ENCODE measurements around the gene MOK.

MOK gene

GRCh38 chr14:102201776-102202175 lies 103.2 kb downstream of the MOK start:
- no peak for DNase-seq

GRCh38 chr14:102201353-102201738 lies 103.6 kb downstream of the MOK start:
- DNase-seq: peak; percentile 22

- no peak for DNase-seq
Measured at GRCh38 chr14:102200690-102201352, 104.1 kb downstream of the MOK start.

- DNase-seq: no peak
Measured at GRCh38 chr14:102197317-102197853, 107.6 kb downstream of the MOK start.

GRCh38 chr14:102196902-102197230 lies 108.1 kb downstream of the MOK start:
- no peak for DNase-seq

GRCh38 chr14:102196039-102196901 lies 108.7 kb downstream of the MOK start:
- DNase-seq: no peak

GRCh38 chr14:102195446-102195845 lies 109.5 kb downstream of the MOK start:
- no peak for DNase-seq

GRCh38 chr14:102194856-102195255 lies 110.1 kb downstream of the MOK start:
- DNase-seq: no peak

- DNase-seq: no peak
Measured at GRCh38 chr14:102192840-102193502, 112.0 kb downstream of the MOK start.

GRCh38 chr14:102189874-102190273 lies 115.1 kb downstream of the MOK start:
- DNase-seq: no peak

GRCh38 chr14:102188187-102188586 lies 116.8 kb downstream of the MOK start:
- no peak for DNase-seq

- DNase-seq: no peak
Measured at GRCh38 chr14:102187568-102188001, 117.4 kb downstream of the MOK start.

GRCh38 chr14:102187044-102187443 lies 117.9 kb downstream of the MOK start:
- DNase-seq: no peak

- no peak for DNase-seq
Measured at GRCh38 chr14:102185360-102185759, 119.6 kb downstream of the MOK start.

GRCh38 chr14:102184316-102185035 lies 120.5 kb downstream of the MOK start:
- DNase-seq: peak; percentile 52

- DNase-seq: no peak
Measured at GRCh38 chr14:102183886-102184285, 121.1 kb downstream of the MOK start.

GRCh38 chr14:102182936-102183619 lies 121.9 kb downstream of the MOK start:
- no peak for DNase-seq

GRCh38 chr14:102182190-102182589 lies 122.8 kb downstream of the MOK start:
- no peak for DNase-seq

- no peak for DNase-seq
Measured at GRCh38 chr14:102181187-102181586, 123.8 kb downstream of the MOK start.

GRCh38 chr14:102180248-102180998 lies 124.5 kb downstream of the MOK start:
- no peak for DNase-seq
